Stomach (tissue), 9 donors: ENCODE data around the gene IQGAP2. TPM values are rescaled to one million over a fixed set of nuclear protein-coding genes. Genes with fewer than 3 reads are reported as not detected.
"Not testable (repeated sequence)": the region's sequence is repeated elsewhere in the genome, so short reads cannot be mapped to it uniquely, and the experiment has no call there.

Experiments used
- DNase-seq, 2 donors: peaks; one replicate each; pipeline versions ENCODE4 v3.0.0 to v3.0.0-alpha.2; 2013 to 2019
- H3K27ac ChIP-seq, 5 donors: fragments of 200-600 bp in 4 of 5; sonication (generic) in 4 of 5; one replicate each; pipeline ENCODE4 v1.5.1; 2013 to 2019; ENCODE audit warnings: mild to moderate bottlenecking in 1 of 5, moderate library complexity in 1 of 5
- H3K27me3 ChIP-seq, 3 donors: fragments of 200-600 bp; sonication (generic); one replicate each; pipeline ENCODE4 v1.5.1; 2017 to 2019; ENCODE audit warnings: mixed run types in 1 of 3
- H3K36me3 ChIP-seq, 4 donors: fragments of 200-600 bp; sonication (generic); 1 replicate in 3 of 4; 2 replicates in 1 of 4; pipeline ENCODE4 v1.5.1; 2016 to 2019
- H3K4me1 ChIP-seq, 4 donors: fragments of 200-600 bp; sonication (generic); one replicate each; pipeline ENCODE4 v1.5.1; 2016 to 2019
- H3K4me3 ChIP-seq, 4 donors: fragments of 200-600 bp; sonication (generic) in 3 of 4; one replicate each; pipeline ENCODE4 v1.5.1; 2016 to 2019; ENCODE audit warnings: mild to moderate bottlenecking in 1 of 4
- H3K9me3 ChIP-seq, 4 donors: fragments of 200-600 bp; sonication (generic); one replicate each; pipeline ENCODE4 v1.5.1; 2016 to 2019
- CTCF ChIP-seq, 7 experiments: fragments of 450-650 bp in 4 of 7; fragments of 200-600 bp in 3 of 7; sonication (generic) in 3 of 7; IDR thresholded peaks; one replicate each; pipeline ENCODE4 v1.5.1; 2016 to 2019; ENCODE audit warnings: antibody characterized with exemption in 7 of 7, control low read depth in 2 of 7, mild to moderate bottlenecking in 1 of 7
- EP300 ChIP-seq: sonication (generic); formaldehyde crosslinking; IDR thresholded peaks from one replicate; pipeline ENCODE4 v1.6.1; 2017; ENCODE audit warnings: antibody characterized with exemption
- POLR2A ChIP-seq, 4 donors: fragments of 450-650 bp; IDR thresholded peaks; one replicate each; pipeline ENCODE4 v1.6.1; 2016; ENCODE audit warnings: antibody characterized with exemption in 4 of 4, control low read depth in 2 of 4, mild to moderate bottlenecking in 1 of 4, moderate library complexity in 1 of 4
- POLR2AphosphoS5 ChIP-seq, 3 donors: sonication (generic); formaldehyde crosslinking; IDR thresholded peaks; one replicate each; pipeline ENCODE4 v1.6.1; 2016; ENCODE audit warnings: antibody characterized with exemption in 3 of 3
- WGBS, 5 donors: extraction: QIAGEN DNeasy Blood & Tissue Kit in 3 of 5; methylation state at CpG; one replicate each; pipeline versions ENCODE4 v1.1.5 to v1.1.7; 2013 to 2018; 5-methylcytosine and 5-hydroxymethylcytosine counted together
- intact Hi-C: fragments of 100-400 bp; cut with DNase I; formaldehyde crosslinking; loops from one replicate; pipeline ENCODE4 v1.15.1; 2023; ENCODE audit warnings: low total_unique reads
- polyA plus RNA-seq, 3 donors: library from polyadenylated mRNA; stranded (reverse); fragments of 200-250 nt; gene quantifications; one replicate each; pipeline ENCODE4 v1.2.3, GENCODE V29; 2013
- total RNA-seq, 5 donors: library from RNA; depleted of rRNA; stranded (reverse); fragments of >200 nt; gene quantifications; one replicate each; pipeline versions ENCODE4 v1.1.0 to v1.2.3, GENCODE V29; 2014 to 2016
- donor health status: healthy with polysubstance abuse.
- donor health status: Bipolar disorder and iron deficiency.
- donor health status: healthy.

IQGAP2 gene
- total and polyA plus RNA-seq, 8 donors: 11.5 to 122 (median 42.1) TPM

GRCh38 chr5:76365561-76365960, 37.5 kb upstream of the IQGAP2 start:
- DNase-seq: no peak
- H3K4me3 ChIP-seq: no peak overlapping the region
- intact Hi-C loops: no loop called here
- no peak overlapping the region for H3K27ac ChIP-seq
- H3K36me3 ChIP-seq: no peaks in the 10 kb centered on the region
- no peaks in the 10 kb centered on the region for H3K27me3 ChIP-seq
- no peaks in the 10 kb centered on the region for H3K9me3 ChIP-seq
- TF ChIP-seq POLR2A (IDR thresholded peaks at IDR 0.05): no peak
- TF ChIP-seq CTCF (IDR thresholded peaks at IDR 0.05): no peak
- TF ChIP-seq POLR2AphosphoS5 (IDR thresholded peaks at IDR 0.05): no peak
- no peak for TF ChIP-seq EP300
- peaks cover 0 to 11% (median 4%) of the 10 kb centered on the region in 4 donors for H3K4me1 ChIP-seq

DNA sequence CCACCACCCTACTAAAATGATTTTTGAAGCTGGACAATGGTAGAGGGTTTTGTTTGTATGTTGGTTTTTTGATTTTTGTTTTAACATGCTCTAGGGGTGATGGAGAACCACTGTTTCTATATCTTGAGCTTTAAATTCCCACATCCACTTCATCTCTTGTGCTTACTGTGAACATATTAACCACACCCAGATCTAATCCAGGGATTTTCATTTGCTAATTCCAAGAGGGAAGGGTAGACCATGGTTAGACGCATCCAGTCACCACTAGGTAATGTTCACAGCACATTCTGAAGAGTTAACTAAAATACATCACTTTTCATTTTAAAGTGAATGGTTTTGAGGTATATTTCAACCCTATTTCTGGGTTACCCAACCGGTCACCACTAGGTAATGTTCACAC, 36.5 kb upstream of the IQGAP2 start:
- Histone ChIP-seq H3K27ac (no peak overlapping the region), H3K27me3 (no peaks in the 10 kb centered on the region), H3K4me3 (no peak overlapping the region), H3K9me3 (no peaks in the 10 kb centered on the region), H3K36me3 (no peaks in the 10 kb centered on the region), H3K4me1 (peaks cover 0 to 11% (median 4%) of the 10 kb centered on the region in 4 donors)
- intact Hi-C loops: no loop called here
- 86 to 98% (median 93%) methylated on average over 2 of the region's 2 CpGs for WGBS, 5 donors
- TF ChIP-seq POLR2AphosphoS5 (IDR thresholded peaks at IDR 0.05): no peak
- no peak for TF ChIP-seq CTCF (IDR thresholded peaks at IDR 0.05)
- TF ChIP-seq POLR2A (IDR thresholded peaks at IDR 0.05): no peak
- TF ChIP-seq EP300: no peak
- no peak for DNase-seq

GRCh38 chr5:76367623-76368371, 35.3 kb upstream of the IQGAP2 start:
- no peaks in the 10 kb centered on the region for H3K27me3 ChIP-seq
- no peak overlapping the region for H3K27ac ChIP-seq
- intact Hi-C loops: no loop called here
- no peaks in the 10 kb centered on the region for H3K36me3 ChIP-seq
- 92 to 96% (median 96%) methylated on average over 6 of the region's 6 CpGs for WGBS, 5 donors
- H3K9me3 ChIP-seq: no peaks in the 10 kb centered on the region
- TF ChIP-seq CTCF (IDR thresholded peaks at IDR 0.05): no peak
- TF ChIP-seq POLR2A (IDR thresholded peaks at IDR 0.05): no peak
- no peak for TF ChIP-seq EP300
- no peak overlapping the region for H3K4me3 ChIP-seq
- DNase-seq: no peak
- H3K4me1 ChIP-seq: peaks cover 7 to 19% (median 11%) of the 10 kb centered on the region in 4 donors

DNA sequence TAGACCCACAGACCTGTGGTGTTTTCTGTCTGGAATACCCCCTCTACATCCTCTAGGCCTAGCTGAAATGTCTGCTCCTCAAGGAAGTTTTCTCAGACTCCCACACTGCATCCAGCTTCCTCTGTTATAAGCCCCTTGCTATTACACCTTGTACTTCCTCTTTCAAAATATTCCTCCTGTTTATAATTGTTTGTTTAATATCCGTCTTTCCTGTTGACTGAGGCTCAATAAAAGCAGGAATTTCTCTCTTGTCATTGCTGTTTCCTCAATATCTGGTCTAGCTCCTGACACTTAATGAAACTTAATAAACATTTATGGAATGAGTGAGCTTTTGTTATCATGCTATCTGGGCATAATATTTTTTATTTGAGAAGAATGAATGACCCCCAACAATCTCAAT, 34.1 kb upstream of the IQGAP2 start:
- no peaks in the 10 kb centered on the region for H3K27me3 ChIP-seq
- intact Hi-C loops: no loop called here
- no peak overlapping the region for H3K4me3 ChIP-seq
- no peak for DNase-seq
- no peaks in the 10 kb centered on the region for H3K9me3 ChIP-seq
- TF ChIP-seq POLR2AphosphoS5 (IDR thresholded peaks at IDR 0.05) (no peak), CTCF (IDR thresholded peaks at IDR 0.05) (no peak), EP300 (no peak), POLR2A (IDR thresholded peaks at IDR 0.05) (no peak)
- H3K36me3 ChIP-seq: no peaks in the 10 kb centered on the region
- H3K4me1 ChIP-seq: peaks cover 7 to 10% (median 9%) of the 10 kb centered on the region in 4 donors
- H3K27ac ChIP-seq: no peak overlapping the region
- 26 to 66% (median 56%) methylated on average over 1 of the region's 1 CpG for WGBS, 5 donors

GRCh38 chr5:76369668-76370067, 33.4 kb upstream of the IQGAP2 start:
- H3K27ac ChIP-seq, H3K27me3 ChIP-seq, H3K4me1 ChIP-seq, intact Hi-C loops, H3K4me3 ChIP-seq, H3K36me3 ChIP-seq, H3K9me3 ChIP-seq, DNase-seq: not testable (repeated sequence)
- 88 to 95% (median 92%) methylated on average over 7 to 8 of the region's 8 CpGs for WGBS, 5 donors
